GM10248 (cell line): ENCODE results near the gene GRID1.

Experiments
- CTCF ChIA-PET: fragments of 300-600 bp; sonication (Branson Sonifier 250); formaldehyde crosslinking; extraction: SDS; loops from one replicate; lab custom pipeline; 2021; ENCODE audit warnings: antibody characterized with exemption; lab: Yijun Ruan, JAX
- POLR2A ChIA-PET: fragments of 350-650 bp; sonication (Branson Sonifier 250); formaldehyde crosslinking; extraction: SDS; loops from one replicate; lab custom pipeline; 2020; ENCODE audit warnings: antibody characterized with exemption; lab: Yijun Ruan, JAX
- DNase-seq: peaks from one replicate; pipeline ENCODE4 v3.0.0; 2012; ENCODE audit errors: extremely low spot score
- TF ChIP-seq, protein P1 (sequence below): IDR thresholded peaks from 2 replicates; pipeline ENCODE4 v1.5.1; 2012; ENCODE audit warnings: mild to moderate bottlenecking, low read depth; ENCODE audit errors: extremely low read depth, missing control alignments, control extremely low read depth

Gene GRID1

DNA sequence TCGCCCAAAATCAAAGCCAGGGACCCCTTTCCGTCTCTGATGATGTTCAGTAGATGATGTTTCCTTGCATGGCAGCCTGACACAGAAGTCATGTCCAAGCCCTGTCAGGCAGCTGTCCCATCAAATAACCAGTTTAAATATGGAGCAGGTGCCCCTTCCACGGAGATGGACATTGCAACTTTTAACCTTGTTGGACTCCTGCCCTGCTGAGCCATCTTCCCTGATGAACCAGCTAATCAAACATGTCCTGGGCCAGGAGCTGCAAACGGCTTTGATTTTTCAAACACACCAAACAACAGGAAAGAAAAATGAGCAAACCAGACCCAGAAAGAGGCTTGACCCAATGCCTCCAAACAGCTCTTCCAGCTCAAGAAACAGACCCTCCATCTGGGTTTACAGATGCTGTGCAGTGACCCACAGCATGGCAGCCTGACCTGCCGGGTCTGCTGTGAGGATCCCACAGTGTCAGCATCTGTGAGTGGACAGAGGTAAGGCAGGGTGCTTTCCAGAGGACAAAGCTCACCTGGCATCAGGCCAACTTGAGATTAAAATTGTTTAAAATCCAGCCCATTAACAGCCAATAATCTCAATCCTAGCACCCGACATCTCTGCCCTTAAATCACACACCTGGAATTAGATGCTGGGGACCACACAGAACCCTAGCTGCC is 372.6 kb downstream of the GRID1 start:
- POLR2A ChIA-PET: no interaction called here
- CTCF ChIA-PET: no interaction called here
- TF ChIP-seq, protein P1, sequence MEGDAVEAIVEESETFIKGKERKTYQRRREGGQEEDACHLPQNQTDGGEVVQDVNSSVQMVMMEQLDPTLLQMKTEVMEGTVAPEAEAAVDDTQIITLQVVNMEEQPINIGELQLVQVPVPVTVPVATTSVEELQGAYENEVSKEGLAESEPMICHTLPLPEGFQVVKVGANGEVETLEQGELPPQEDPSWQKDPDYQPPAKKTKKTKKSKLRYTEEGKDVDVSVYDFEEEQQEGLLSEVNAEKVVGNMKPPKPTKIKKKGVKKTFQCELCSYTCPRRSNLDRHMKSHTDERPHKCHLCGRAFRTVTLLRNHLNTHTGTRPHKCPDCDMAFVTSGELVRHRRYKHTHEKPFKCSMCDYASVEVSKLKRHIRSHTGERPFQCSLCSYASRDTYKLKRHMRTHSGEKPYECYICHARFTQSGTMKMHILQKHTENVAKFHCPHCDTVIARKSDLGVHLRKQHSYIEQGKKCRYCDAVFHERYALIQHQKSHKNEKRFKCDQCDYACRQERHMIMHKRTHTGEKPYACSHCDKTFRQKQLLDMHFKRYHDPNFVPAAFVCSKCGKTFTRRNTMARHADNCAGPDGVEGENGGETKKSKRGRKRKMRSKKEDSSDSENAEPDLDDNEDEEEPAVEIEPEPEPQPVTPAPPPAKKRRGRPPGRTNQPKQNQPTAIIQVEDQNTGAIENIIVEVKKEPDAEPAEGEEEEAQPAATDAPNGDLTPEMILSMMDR: no peak
- DNase-seq: no peak

DNA sequence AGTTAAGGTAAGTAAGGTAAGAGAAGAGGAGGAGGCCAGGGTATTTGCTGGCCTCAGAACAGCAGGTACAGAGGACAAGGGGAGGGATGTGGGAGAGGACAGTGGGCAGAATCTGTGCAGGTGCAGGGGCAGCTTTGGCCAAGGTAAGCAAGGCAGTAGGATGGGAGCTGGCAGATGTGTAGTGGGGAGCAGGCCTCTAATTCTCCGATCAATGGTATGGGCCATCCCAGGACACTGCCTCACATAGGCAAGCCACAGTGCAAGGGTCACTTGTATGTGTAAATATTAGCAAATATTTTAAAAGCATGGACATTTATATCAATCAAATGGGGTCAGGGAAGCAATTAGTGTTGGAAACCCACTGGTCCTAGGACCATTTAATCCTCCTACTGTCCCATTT is 373.5 kb downstream of the GRID1 start:
- CTCF ChIA-PET: interaction anchor here (1.3 kb wide), 1 partner anchor 15 kb away, joined by 4 read pairs; no protein-coding TSS in a partner anchor
- DNase-seq: no peak
- TF ChIP-seq, protein P1: no peak
- POLR2A ChIA-PET: no interaction called here

DNA sequence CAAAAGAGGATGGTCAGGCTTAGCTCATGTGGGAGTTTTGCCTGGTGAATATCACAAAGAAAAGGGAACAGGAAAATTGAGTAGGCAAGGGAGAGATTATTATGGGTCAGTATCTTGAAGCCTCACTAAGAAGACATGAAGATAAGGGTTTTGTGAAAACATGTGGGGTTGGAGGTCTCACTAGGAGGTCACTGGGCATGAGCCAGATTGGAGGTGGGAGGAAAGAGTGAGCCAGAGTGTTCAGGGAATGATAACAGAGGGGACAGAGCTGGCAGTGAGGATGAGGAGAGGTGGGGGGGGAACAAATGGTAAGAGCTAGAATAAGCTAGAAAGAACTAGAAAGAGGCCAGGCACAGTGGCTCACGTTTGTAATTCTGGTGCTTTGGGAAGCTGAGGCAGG is 374.3 kb downstream of the GRID1 start:
- TF ChIP-seq, protein P1: no peak
- POLR2A ChIA-PET: no interaction called here
- CTCF ChIA-PET: interaction anchor here (1.3 kb wide), 1 partner anchor 16 kb away, joined by 4 read pairs; no protein-coding TSS in a partner anchor
- no peak for DNase-seq

DNA sequence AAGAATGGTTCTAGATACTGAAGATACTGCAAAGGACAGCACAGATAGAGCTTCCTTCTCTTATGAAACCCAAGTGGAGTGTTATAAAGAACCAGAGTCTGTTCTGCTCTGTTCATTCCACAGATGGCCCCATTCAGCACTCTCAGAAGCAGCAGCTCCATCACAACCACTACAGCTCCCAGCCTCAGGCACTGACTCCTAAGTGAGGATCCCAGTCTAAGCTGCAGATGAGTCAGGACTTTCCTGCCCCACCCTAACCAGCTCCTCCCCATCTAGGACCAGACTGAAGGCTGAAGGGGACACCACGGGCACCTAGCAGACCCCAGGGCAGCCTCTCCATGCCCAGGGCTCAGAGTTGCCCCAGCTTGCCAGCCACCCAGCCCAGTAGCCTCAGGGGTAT is 379.8 kb downstream of the GRID1 start:
- POLR2A ChIA-PET: no interaction called here
- TF ChIP-seq, protein P1: no peak
- CTCF ChIA-PET: interaction anchor here (1.4 to 1.5 kb wide), 3 partner anchors 9 to 15 kb away, joined by 3 to 4 read pairs (median 4); no protein-coding TSS in a partner anchor
- DNase-seq: no peak

DNA sequence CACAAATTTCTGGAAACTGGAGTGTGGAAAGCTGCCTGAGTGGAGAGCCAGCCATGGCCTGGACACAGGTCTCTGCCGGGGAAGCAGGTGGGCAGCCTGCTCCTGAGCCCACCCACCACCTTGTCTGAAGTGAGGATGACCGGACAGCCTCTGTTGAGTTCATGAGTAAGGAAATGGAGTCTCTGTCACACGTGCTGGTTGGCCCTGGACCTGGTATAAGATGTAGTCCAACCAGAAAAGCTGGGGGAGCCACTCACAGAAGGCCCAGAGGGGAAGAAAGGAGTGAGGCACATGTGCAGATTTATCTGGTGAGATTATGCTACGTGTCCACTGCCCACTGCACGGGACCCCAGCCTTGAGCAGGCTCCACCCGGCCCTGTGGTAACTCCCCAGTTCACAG is 383.5 kb downstream of the GRID1 start:
- ChIA-PET CTCF (no interaction called here), POLR2A (no interaction called here)
- TF ChIP-seq, protein P1: no peak
- DNase-seq: no peak

DNA sequence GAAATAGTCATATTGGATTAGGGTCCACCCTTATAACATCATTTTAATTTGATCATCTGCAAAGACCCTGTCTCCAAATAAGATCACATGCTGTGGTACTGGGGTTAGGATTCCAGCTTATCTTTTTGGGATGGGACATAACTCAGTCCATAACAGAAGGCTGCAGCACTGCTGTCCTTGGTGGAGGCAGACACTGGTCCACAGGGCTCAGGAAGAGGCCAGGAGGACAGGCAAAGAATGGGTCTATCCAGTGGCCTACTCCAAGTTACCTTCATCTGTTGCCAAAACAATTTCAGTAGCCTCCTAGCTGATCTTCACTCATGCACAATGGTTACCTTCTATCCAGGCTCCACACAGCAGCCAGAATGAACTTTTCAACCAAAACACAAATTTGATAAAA is 387.0 kb downstream of the GRID1 start:
- DNase-seq: no peak
- ChIA-PET CTCF (no interaction called here), POLR2A (no interaction called here)
- TF ChIP-seq, protein P1: no peak
